OCI-LY1 (cell line): ENCODE results near the gene KRTCAP2.

ENCODE experiments used
- CTCF ChIP-seq: fragments of 200-600 bp; sonication (generic), shearing (Covaris generic); IDR thresholded peaks from 2 replicates; pipeline ENCODE4 v1.5.1; 2017; ENCODE audit warnings: mild to moderate bottlenecking, antibody characterized with exemption, low read length, moderate library complexity, mixed read lengths
- EZH2 ChIP-seq: fragments of 200-600 bp; sonication (generic), shearing (Covaris generic); IDR thresholded peaks from 2 replicates; pipeline ENCODE4 v1.8.0; 2017; ENCODE audit warnings: borderline replicate concordance, mixed run types, mild to moderate bottlenecking, antibody characterized with exemption, low read length, moderate library complexity, mixed read lengths

GRCh38 chr1:155124503-155125463 lies 48.3 kb downstream of the KRTCAP2 start:
- TF ChIP-seq CTCF = no peak
- no peak for TF ChIP-seq EZH2
